Type B pancreatic cell (in vitro differentiated cells): ENCODE data around the gene IFNA13. TPM values are rescaled to one million over a fixed set of nuclear protein-coding genes. Genes with fewer than 3 reads are reported as not detected.

Experiments used
- DNase-seq: peaks from one replicate; pipeline ENCODE4 v3.0.0; 2021; ENCODE audit warnings: mixed read lengths; ENCODE audit not compliant: unreplicated experiment; ENCODE audit errors: extremely low spot score
- H3K27ac Mint-ChIP-seq: 2 replicates; pipeline ENCODE4 v1.8.0; 2021; ENCODE audit warnings: mild to moderate bottlenecking, mixed read lengths
- H3K27me3 Mint-ChIP-seq: 2 replicates; pipeline ENCODE4 v1.8.0; 2021; ENCODE audit warnings: mixed read lengths
- H3K36me3 Mint-ChIP-seq: 2 replicates; pipeline ENCODE4 v1.8.0; 2021; ENCODE audit warnings: mixed read lengths
- H3K4me1 Mint-ChIP-seq: one replicate; pipeline ENCODE4 v1.8.0; 2021; ENCODE audit warnings: mixed read lengths; ENCODE audit not compliant: unreplicated experiment
- H3K4me3 Mint-ChIP-seq: 2 replicates; pipeline ENCODE4 v1.8.0; 2021; ENCODE audit warnings: mild to moderate bottlenecking, mixed read lengths
- H3K9me3 Mint-ChIP-seq: 2 replicates; pipeline ENCODE4 v1.8.0; 2021; ENCODE audit warnings: mixed read lengths
- total RNA-seq: library from RNA; stranded (reverse); gene quantifications from 2 replicates; pipeline ENCODE4 v1.2.1, GENCODE V29; 2021; ENCODE audit warnings: low replicate concordance
- TF ChIP-seq, protein P1 (sequence below): fragments of 200-600 bp; sonication (generic); conservative IDR thresholded peaks from 2 replicates; pipeline ENCODE4 v1.5.0; 2021; ENCODE audit warnings: antibody characterized with exemption, mild to moderate bottlenecking

The IFNA13 gene
- total RNA-seq, 1 donor from 2014 or later: not detected

DNA sequence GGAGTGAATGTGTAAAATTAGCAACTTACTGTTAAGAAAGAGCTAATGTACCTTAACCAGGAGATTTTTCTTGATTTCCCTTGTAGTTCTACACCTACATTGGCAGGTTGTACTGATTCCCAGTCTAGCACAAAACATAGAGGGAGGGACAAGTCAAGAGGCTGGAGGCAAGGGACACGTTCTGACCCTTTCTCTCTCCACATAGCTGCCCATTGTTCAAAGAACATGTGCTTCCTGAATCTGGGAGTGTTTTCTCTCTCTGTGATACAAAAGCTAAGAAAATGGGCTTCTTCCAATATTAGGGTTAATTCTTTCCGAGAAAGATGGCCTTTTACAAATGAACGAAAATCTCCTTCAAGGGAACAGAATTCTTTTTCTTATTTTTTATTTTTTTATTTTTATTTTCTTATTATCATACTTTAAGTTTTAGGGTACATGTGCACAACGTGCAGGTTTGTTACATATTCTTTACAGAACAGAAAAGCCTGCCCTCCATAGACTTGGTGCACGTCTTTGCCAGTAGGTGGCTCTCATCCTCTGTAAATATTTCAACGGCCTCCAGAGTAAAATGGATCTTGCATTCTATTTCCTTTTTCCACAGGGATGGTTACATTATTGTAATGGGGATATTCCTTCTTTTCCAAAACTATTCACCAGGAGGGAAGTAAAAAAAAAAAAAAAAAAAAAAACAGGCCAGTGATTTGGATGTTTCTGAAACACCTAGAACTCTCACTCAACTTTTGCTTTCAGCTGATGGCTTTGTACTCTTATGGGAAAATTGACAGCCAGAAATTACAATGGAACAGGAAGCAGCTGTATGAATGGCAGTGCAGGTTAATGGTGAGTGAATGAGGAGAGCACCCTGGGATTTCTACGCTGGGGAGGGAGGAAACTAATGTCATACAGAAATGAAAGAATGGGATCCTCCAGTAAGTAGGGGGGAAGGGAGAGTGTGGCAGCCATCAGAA is 49.6 kb downstream of the IFNA13 start:
- Mint-ChIP-seq H3K27me3 (peaks cover 26% of the 10 kb centered on the region), H3K4me1 (peaks cover 5% of the 10 kb centered on the region), H3K9me3 (no peaks in the 10 kb centered on the region), H3K27ac (no peak overlapping the region), H3K4me3 (no peak overlapping the region), H3K36me3 (peaks cover 7% of the 10 kb centered on the region)
- TF ChIP-seq, protein P1, sequence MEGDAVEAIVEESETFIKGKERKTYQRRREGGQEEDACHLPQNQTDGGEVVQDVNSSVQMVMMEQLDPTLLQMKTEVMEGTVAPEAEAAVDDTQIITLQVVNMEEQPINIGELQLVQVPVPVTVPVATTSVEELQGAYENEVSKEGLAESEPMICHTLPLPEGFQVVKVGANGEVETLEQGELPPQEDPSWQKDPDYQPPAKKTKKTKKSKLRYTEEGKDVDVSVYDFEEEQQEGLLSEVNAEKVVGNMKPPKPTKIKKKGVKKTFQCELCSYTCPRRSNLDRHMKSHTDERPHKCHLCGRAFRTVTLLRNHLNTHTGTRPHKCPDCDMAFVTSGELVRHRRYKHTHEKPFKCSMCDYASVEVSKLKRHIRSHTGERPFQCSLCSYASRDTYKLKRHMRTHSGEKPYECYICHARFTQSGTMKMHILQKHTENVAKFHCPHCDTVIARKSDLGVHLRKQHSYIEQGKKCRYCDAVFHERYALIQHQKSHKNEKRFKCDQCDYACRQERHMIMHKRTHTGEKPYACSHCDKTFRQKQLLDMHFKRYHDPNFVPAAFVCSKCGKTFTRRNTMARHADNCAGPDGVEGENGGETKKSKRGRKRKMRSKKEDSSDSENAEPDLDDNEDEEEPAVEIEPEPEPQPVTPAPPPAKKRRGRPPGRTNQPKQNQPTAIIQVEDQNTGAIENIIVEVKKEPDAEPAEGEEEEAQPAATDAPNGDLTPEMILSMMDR: peak; percentile 84
- DNase-seq: no peak

Other genes with a start within 250 kb of the IFNA13 start
- gene IFNW1, start 226.2 kb downstream of the IFNA13 start, total RNA-seq: not detected in 2 replicates
- not detected in 2 replicates for gene IFNA21, start 201.4 kb downstream of the IFNA13 start, total RNA-seq
- gene IFNA4, start 180.5 kb downstream of the IFNA13 start, total RNA-seq: not detected in 2 replicates
- gene IFNA7, start 165.9 kb downstream of the IFNA13 start, total RNA-seq: not detected in 2 replicates
- not detected in 2 replicates for gene IFNA10, start 160.9 kb downstream of the IFNA13 start, total RNA-seq
- not detected in 2 replicates for gene IFNA16, start 150.7 kb downstream of the IFNA13 start, total RNA-seq
- gene IFNA17, start 139.8 kb downstream of the IFNA13 start, total RNA-seq: not detected in 2 replicates
- gene IFNA14, start 128.1 kb downstream of the IFNA13 start, total RNA-seq: not detected in 2 replicates
- not detected in 2 replicates for gene IFNA5, start 62.7 kb downstream of the IFNA13 start, total RNA-seq
- 29.9 and 33.3 TPM in 2 replicates for gene KLHL9, start 32.7 kb downstream of the IFNA13 start, total RNA-seq
- not detected in 2 replicates for gene IFNA6, start 17.2 kb downstream of the IFNA13 start, total RNA-seq
- not detected in 2 replicates for gene IFNA2, start 17.3 kb upstream of the IFNA13 start, total RNA-seq
- not detected in 2 replicates for gene IFNA8, start 41.1 kb upstream of the IFNA13 start, total RNA-seq
- gene IFNA1, start 72.4 kb upstream of the IFNA13 start, total RNA-seq: not detected in 2 replicates
- 0.19 and 0.75 TPM in 2 replicates for gene IFNE, start 114.3 kb upstream of the IFNA13 start, total RNA-seq